ENCODE measurements around the gene PPIF. TPM values are rescaled to one million over a fixed set of nuclear protein-coding genes. Genes with fewer than 3 reads are reported as not detected.

PPIF gene
- total and polyA plus RNA-seq, 2 donors (not counting 3 experiments of a cell fraction or from before 2014, with no cell fraction given): 50.7 to 51.2 TPM

DNA sequence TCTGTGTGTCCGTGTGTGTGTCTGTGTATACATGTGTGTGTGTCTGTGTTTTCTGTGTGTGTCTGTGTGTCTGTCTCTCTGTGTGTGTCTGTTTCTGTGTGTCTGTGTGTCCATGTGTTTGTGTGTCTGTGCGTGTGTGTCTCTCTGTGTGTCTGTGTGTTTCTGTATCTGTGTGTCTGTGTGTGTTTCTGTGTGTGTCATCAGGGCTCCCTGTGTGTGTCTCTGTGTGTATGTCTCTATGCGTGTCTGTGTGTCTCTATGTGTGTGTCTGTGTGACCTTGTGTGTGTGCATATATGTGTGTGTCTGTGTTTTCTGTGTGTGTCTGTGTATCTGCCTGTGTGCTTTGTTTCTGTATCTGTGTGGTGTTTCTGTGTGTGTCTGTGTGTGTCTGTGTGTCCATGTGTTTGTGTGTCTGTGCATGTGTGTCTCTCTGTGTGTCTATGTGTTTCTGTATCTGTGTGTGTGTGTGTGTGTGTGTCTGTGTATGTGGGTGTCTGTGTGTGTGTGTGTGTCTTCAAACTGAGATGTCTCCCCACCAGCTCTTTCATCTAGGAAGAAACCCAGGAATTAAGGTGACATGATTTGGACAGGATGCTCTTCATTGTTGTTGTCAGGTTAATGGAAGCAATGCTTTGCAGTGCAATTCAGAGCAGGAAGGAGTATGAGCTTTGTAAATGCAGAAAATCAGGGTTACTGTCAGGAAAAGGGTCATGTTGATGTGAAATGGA, 20.7 kb upstream of the PPIF start:
- no peaks in the 10 kb centered on the region for H4K20me1 ChIP-seq (replicated peaks; ENCODE audit: control insufficient read depth, extremely low read depth, insufficient read depth, low read length)
- H3K9ac ChIP-seq (replicated peaks; ENCODE audit: extremely low read depth, insufficient read depth, low read length): no peak overlapping the region
- H3K9me1 ChIP-seq (replicated peaks; ENCODE audit: control insufficient read depth, extremely low read depth, insufficient read depth, low read length): no peaks in the 10 kb centered on the region
- TF ChIP-seq EZH2 (IDR thresholded peaks at IDR 0.05; ENCODE audit: borderline replicate concordance, low read depth, low read length, severe bottlenecking) (no peak), JUN (IDR thresholded peaks at IDR 0.05; ENCODE audit: borderline replicate concordance, insufficient read depth, insufficient read length, low read depth) (no peak), POLR2A (IDR thresholded peaks at IDR 0.05; ENCODE audit: low read depth, low read length) (no peak), FOS (IDR thresholded peaks at IDR 0.05; ENCODE audit: borderline replicate concordance, insufficient read depth, low read length) (no peak), GATA2 (IDR thresholded peaks at IDR 0.05; ENCODE audit: insufficient read depth, insufficient read length, low read depth, low read length) (no peak), POLR2AphosphoS5 (IDR thresholded peaks at IDR 0.05; ENCODE audit: insufficient read depth, low read depth, low read length) (no peak), MYC (IDR thresholded peaks at IDR 0.05; ENCODE audit: low read depth, low read length) (no peak)
- TF ChIP-seq, protein P1, sequence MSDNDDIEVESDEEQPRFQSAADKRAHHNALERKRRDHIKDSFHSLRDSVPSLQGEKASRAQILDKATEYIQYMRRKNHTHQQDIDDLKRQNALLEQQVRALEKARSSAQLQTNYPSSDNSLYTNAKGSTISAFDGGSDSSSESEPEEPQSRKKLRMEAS (IDR thresholded peaks at IDR 0.05; ENCODE audit: insufficient read depth, insufficient read length): no peak
- TF ChIP-seq, protein P2, sequence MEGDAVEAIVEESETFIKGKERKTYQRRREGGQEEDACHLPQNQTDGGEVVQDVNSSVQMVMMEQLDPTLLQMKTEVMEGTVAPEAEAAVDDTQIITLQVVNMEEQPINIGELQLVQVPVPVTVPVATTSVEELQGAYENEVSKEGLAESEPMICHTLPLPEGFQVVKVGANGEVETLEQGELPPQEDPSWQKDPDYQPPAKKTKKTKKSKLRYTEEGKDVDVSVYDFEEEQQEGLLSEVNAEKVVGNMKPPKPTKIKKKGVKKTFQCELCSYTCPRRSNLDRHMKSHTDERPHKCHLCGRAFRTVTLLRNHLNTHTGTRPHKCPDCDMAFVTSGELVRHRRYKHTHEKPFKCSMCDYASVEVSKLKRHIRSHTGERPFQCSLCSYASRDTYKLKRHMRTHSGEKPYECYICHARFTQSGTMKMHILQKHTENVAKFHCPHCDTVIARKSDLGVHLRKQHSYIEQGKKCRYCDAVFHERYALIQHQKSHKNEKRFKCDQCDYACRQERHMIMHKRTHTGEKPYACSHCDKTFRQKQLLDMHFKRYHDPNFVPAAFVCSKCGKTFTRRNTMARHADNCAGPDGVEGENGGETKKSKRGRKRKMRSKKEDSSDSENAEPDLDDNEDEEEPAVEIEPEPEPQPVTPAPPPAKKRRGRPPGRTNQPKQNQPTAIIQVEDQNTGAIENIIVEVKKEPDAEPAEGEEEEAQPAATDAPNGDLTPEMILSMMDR (IDR thresholded peaks at IDR 0.05; ENCODE audit: extremely low read depth in 1 of 2, insufficient read depth in 1 of 2, low read depth in 1 of 2, low read length in 2 of 2): no peak
- no peak overlapping the region for H3K27ac ChIP-seq (ENCODE audit: insufficient read depth, low read depth, low read length)
- peaks cover 0 to 10% of the 10 kb centered on the region in 2 experiments for H3K27me3 ChIP-seq (ENCODE audit: control insufficient read depth in 2 of 2, insufficient read depth in 2 of 2, low read length in 2 of 2)
- ChIA-PET POLR2A (no interaction called here), CTCF (no interaction called here)
- DNase-seq (ENCODE audit: low read depth, low spot score): no peak
- dilution Hi-C loops (cut with MboI; ENCODE audit: extremely low pct_ligation_motif_present, low sequenced_read_pairs) (no loop called here), intact Hi-C loops (cut with micrococcal nuclease) (no loop called here)
- no peaks in the 10 kb centered on the region for H3K4me1 ChIP-seq (ENCODE audit: control insufficient read depth, extremely low read depth, insufficient read depth, low read length)
- FAIRE-seq: no peak
- H3K9me3 ChIP-seq (replicated peaks; ENCODE audit: control insufficient read depth, insufficient read depth, low read length): no peaks in the 10 kb centered on the region
- no peaks in the 10 kb centered on the region for H3K36me3 ChIP-seq (ENCODE audit: control insufficient read depth in 2 of 2, extremely low read depth in 1 of 2, insufficient read depth in 2 of 2, low read length in 2 of 2)
- H3K4me2 ChIP-seq (ENCODE audit: insufficient read depth, low read length): no peak overlapping the region
- no TSS peak for BruUV-seq (replicated peaks)
- no peak overlapping the region for H2AFZ ChIP-seq (ENCODE audit: low read depth, low read length)
- no peaks in the 10 kb centered on the region for H3K79me2 ChIP-seq (ENCODE audit: control insufficient read depth, insufficient read depth, low read length)
- no peak overlapping the region for H3K4me3 ChIP-seq (replicated peaks in 1 of 3; ENCODE audit: insufficient read depth in 1 of 3, low read depth in 1 of 3, low read length in 3 of 3)
